T-helper 1 cell (primary cell): Measurements from ENCODE around the gene ASF1B.

Experiments
- DNase-seq, 5 donors: peaks; one replicate each; pipeline ENCODE4 v3.0.0-alpha.2; 2012 to 2020

The ASF1B gene

GRCh38 chr19:14106840-14107239 is 29.5 kb downstream of the ASF1B start:
- DNase-seq = no peak

- DNase-seq = no peak
Measured at GRCh38 chr19:14105680-14106079, 30.7 kb downstream of the ASF1B start.

GRCh38 chr19:14103310-14103709 is 33.1 kb downstream of the ASF1B start:
- DNase-seq = no peak

- no peak for DNase-seq
Measured at GRCh38 chr19:14102756-14103155, 33.6 kb downstream of the ASF1B start.

GRCh38 chr19:14102102-14102696 is 34.2 kb downstream of the ASF1B start:
- no peak for DNase-seq

- no peak for DNase-seq
Measured at GRCh38 chr19:14101003-14101545, 35.3 kb downstream of the ASF1B start.

- DNase-seq = no peak
Measured at GRCh38 chr19:14097532-14098151, 38.7 kb downstream of the ASF1B start.

GRCh38 chr19:14096272-14096992 is 40.0 kb downstream of the ASF1B start:
- no peak for DNase-seq

- DNase-seq = no peak
Measured at GRCh38 chr19:14094854-14095253, 41.5 kb downstream of the ASF1B start.

GRCh38 chr19:14093117-14093823 is 43.1 kb downstream of the ASF1B start:
- no peak for DNase-seq

GRCh38 chr19:14091813-14092462 is 44.5 kb downstream of the ASF1B start:
- peak in 2 of 5 donors; percentile 19 to 32 for DNase-seq

GRCh38 chr19:14091081-14091812 is 45.1 kb downstream of the ASF1B start:
- peak in 4 of 5 donors; percentile 21 to 55 (median 47) for DNase-seq

- DNase-seq = peak; percentile 79 to 86 (median 83)
Measured at GRCh38 chr19:14090509-14091080, 45.8 kb downstream of the ASF1B start, which contains the start of gene SAMD1. TSS of gene SAMD1 (minus strand) at chr19:14090751.

GRCh38 chr19:14089662-14090508 is 46.5 kb downstream of the ASF1B start:
- DNase-seq = peak in 4 of 5 donors; percentile 23 to 59 (median 48)

GRCh38 chr19:14089412-14089661 is 47.1 kb downstream of the ASF1B start:
- DNase-seq = peak in 1 of 5 donors; percentile 17

GRCh38 chr19:14088634-14089411 is 47.6 kb downstream of the ASF1B start:
- no peak for DNase-seq

GRCh38 chr19:14086098-14086497 is 50.3 kb downstream of the ASF1B start:
- DNase-seq = no peak

GRCh38 chr19:14085309-14085995 is 50.9 kb downstream of the ASF1B start, which contains the start of gene C19orf67:
TSS of gene C19orf67 (minus strand) at chr19:14085783. CDS start at chr19:14085627, 156 bp downstream.
- no peak for DNase-seq

GRCh38 chr19:14082675-14082960 is 53.8 kb downstream of the ASF1B start:
- DNase-seq = no peak
